Skeletal muscle tissue (tissue), 4 donors: ENCODE results near the gene EGFR. TPM values are rescaled to one million over a fixed set of nuclear protein-coding genes. Genes with fewer than 3 reads are reported as not detected.
"Not testable (repeated sequence)": the region's sequence is repeated elsewhere in the genome, so short reads cannot be mapped to it uniquely, and the experiment has no call there.

Experiments
- H3K27ac ChIP-seq: one replicate; pipeline ENCODE4 v1.7.0; 2013; ENCODE audit warnings: mild to moderate bottlenecking, low read depth, low read length, inconsistent platforms
- H3K27me3 ChIP-seq, 3 donors: one replicate each; pipeline ENCODE4 v1.7.0; 2013; ENCODE audit warnings: low read length in 3 of 3; ENCODE audit not compliant: control insufficient read depth in 3 of 3, insufficient read depth in 3 of 3
- H3K36me3 ChIP-seq, 3 donors: one replicate each; pipeline ENCODE4 v1.7.0; 2013; ENCODE audit warnings: low read length in 3 of 3; ENCODE audit not compliant: control insufficient read depth in 3 of 3, insufficient read depth in 3 of 3
- H3K4me1 ChIP-seq, 3 donors: one replicate each; pipeline ENCODE4 v1.7.0; 2013; ENCODE audit warnings: low read length in 3 of 3, mild to moderate bottlenecking in 3 of 3; ENCODE audit not compliant: control insufficient read depth in 3 of 3, insufficient read depth in 3 of 3
- H3K4me3 ChIP-seq, 3 donors: one replicate each; pipeline ENCODE4 v1.7.0; 2013; ENCODE audit warnings: low read length in 3 of 3
- H3K9ac ChIP-seq, 3 donors: one replicate each; pipeline ENCODE4 v1.7.0; 2013; ENCODE audit warnings: low read length in 3 of 3, mild to moderate bottlenecking in 3 of 3, moderate library complexity in 2 of 3, low read depth in 1 of 3
- H3K9me3 ChIP-seq, 3 donors: one replicate each; pipeline ENCODE4 v1.7.0; 2013; ENCODE audit warnings: low read length in 3 of 3; ENCODE audit not compliant: control insufficient read depth in 3 of 3
- total RNA-seq: library from RNA; depleted of rRNA; stranded (reverse); fragments of >200 nt; gene quantifications from one replicate; pipeline ENCODE4 v1.2.3, GENCODE V29; 2014
- donor health status: Osteomylitis.

The EGFR gene
- total RNA-seq, 1 donor from 2014 or later, result 17.7 TPM

DNA sequence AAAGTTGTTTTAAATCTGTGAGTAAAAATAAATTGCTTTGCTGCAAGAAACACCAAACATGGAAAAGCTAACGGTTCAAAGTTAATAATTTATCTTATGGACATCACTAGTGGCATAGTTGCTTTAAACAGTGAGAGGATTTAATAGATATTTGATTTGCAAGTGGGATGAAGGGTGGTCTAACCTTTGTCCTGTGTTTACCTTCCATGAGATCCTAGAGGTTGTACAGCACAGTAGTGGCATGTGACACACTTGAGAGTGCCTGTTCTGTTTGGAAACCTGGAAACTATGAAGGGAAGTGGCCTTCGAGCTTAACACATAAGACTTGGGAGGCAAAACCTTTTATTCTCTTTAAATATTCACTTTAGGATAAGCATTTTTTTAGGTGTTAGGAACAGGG lies 16.0 kb downstream of the EGFR start:
- Histone ChIP-seq H3K9ac (no peak overlapping the region), H3K9me3 (no peaks in the 10 kb centered on the region), H3K4me3 (no peak overlapping the region), H3K4me1 (peaks cover 0 to 5% (median 1%) of the 10 kb centered on the region in 3 donors), H3K27me3 (no peaks in the 10 kb centered on the region), H3K36me3 (peaks cover 0 to 4% (median 0%) of the 10 kb centered on the region in 3 donors), H3K27ac (no peak overlapping the region)

DNA sequence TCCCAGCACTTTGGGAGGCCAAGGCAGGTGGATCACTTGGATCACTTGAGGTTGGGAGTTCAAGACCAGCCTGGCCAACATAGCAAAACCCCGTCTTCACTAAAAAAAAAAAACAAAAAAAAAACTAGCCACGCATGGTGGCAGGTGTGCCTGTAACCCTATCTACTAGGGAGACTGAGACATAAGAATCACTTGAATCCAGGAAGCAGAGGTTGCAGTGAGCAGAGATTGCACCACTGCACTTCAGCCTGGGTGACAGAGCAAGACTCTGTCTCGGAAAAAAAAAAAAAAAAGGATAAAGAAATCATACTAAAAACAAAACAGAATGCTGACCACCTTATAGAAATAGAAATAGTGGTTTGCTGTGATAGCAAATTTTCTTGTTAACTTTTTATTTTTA lies 16.6 kb downstream of the EGFR start:
- H3K9me3 ChIP-seq, H3K4me3 ChIP-seq, H3K4me1 ChIP-seq, H3K36me3 ChIP-seq, H3K9ac ChIP-seq, H3K27me3 ChIP-seq, H3K27ac ChIP-seq: not testable (repeated sequence)

DNA sequence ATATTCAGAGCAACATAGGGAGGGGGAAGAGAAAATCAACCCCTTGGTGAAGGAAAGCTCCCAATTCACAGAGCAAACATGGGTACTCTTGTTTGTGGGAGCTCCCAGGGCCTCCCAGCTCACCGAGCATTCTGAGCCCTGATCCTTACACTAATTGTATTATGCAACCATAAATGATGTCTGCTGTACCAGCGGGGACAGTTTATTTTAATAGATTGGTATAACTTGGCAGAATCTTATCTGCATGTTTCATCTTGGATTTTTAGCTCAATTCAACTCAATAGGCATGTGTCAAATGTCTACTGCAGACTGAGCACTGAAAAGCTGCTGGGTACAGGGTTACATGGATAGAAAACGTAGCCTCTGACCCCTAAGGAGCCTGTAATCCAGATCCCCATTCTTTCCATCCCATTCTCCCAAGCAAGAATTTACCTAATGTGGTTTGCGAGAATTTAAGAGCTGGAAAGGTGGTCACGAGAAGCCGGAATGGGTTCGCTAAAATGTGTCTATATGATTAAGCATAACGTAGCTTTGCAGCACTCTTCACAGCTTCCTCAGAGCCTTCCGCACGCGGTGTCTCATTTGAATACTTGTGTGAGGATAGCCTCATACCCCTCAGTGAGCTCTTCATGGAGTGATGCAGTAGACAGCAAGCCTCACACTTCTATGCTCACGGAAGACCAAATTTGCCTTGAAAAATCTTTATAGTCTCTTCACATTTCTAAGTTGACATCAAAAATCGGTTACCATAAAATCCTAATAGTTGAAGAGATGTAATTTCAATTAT lies 18.3 kb downstream of the EGFR start:
- Histone ChIP-seq H3K36me3 (peaks cover 0 to 4% (median 0%) of the 10 kb centered on the region in 3 donors), H3K4me3 (no peak overlapping the region), H3K27ac (no peak overlapping the region), H3K4me1 (peaks cover 0 to 5% (median 0%) of the 10 kb centered on the region in 3 donors), H3K9ac (no peak overlapping the region), H3K9me3 (no peaks in the 10 kb centered on the region), H3K27me3 (no peaks in the 10 kb centered on the region)

DNA sequence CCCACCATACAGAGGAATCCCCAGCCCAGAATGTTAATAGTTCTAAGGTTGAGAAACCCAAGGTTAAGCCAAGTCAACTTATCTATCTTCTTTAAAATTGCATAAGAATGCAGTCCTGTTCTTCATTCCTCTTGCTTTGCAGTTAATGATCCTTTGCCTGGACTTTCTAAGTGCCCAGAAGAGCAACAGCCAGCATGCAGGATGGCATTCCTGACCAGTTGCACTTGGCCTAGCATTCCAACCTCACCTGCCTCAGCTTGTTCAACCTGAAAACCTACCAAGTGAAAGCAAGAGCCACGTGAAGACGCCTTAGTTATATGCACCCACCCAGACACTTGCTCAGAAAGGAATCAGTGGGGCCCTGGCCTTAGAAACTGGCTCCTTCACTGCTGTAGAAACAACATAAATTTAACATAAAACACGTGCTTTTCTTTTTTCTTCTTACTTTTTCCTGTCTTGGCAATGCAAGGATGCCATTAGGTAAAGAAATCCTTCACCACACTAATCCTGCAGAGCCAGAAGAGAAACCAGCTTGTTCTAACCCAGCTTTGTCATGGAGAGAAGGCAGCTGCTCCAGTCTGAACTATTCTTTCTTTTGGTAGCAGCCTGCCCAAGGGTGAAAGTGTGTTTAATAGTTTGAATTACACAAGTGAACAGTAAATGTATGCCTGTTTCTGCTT lies 25.0 kb downstream of the EGFR start:
- Histone ChIP-seq H3K36me3 (no peaks in the 10 kb centered on the region), H3K4me1 (peaks cover 23 to 43% (median 36%) of the 10 kb centered on the region in 3 donors), H3K9me3 (no peaks in the 10 kb centered on the region), H3K27me3 (no peaks in the 10 kb centered on the region), H3K27ac (peak overlapping the region; percentile 76), H3K4me3 (no peak overlapping the region), H3K9ac (peak overlapping the region in 1 of 3 donors; percentile 47)

DNA sequence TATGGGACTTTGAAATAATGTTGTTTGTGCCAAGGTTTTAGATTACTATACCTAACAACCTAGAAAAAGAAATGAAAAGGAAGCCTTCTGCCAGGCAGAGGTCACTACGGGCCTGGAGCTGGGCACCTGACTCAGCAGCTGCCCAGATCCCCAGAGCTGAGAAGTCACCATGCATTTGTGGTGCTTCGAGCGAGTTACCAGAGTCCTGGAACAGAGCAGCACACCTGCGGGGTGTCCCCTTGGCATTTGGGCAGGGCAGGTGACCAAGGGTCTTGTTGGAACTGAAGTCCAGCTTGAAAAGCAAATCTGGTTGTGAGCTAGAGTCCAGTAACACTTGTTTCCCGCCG lies 25.5 kb downstream of the EGFR start:
- Histone ChIP-seq H3K36me3 (no peaks in the 10 kb centered on the region), H3K9ac (peak overlapping the region in 2 of 3 donors; percentile 1 to 9), H3K27ac (peak overlapping the region; percentile 76), H3K4me3 (peak overlapping the region in 1 of 3 donors; percentile 2), H3K27me3 (no peaks in the 10 kb centered on the region), H3K9me3 (no peaks in the 10 kb centered on the region), H3K4me1 (peaks cover 24 to 47% (median 42%) of the 10 kb centered on the region in 3 donors)

DNA sequence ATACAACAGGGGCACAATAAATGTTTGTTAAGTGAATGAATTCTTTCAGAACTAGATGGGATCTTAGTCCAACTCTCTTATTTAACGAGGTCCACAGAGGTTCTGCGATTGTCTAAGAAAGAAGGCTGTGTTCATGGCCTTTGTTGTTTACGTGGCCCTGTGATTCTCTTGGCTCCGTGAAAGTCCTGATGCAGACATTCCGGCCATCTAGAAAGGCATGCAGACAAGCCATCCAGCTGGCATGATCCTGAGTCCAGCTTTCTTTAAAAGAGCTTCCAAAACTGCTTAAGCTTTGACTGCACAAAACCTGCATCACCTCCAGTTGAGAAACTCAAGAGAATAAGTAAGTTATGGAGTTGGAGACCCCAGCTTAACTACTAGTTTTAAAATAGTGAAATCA lies 26.0 kb downstream of the EGFR start:
- peak overlapping the region; percentile 76 for H3K27ac ChIP-seq
- H3K27me3 ChIP-seq, result no peaks in the 10 kb centered on the region
- peaks cover 24 to 52% (median 46%) of the 10 kb centered on the region in 3 donors for H3K4me1 ChIP-seq
- no peaks in the 10 kb centered on the region for H3K9me3 ChIP-seq
- H3K36me3 ChIP-seq, result no peaks in the 10 kb centered on the region
- H3K4me3 ChIP-seq, result peak overlapping the region in 1 of 3 donors; percentile 2
- peak overlapping the region in 2 of 3 donors; percentile 1 to 9 for H3K9ac ChIP-seq

DNA sequence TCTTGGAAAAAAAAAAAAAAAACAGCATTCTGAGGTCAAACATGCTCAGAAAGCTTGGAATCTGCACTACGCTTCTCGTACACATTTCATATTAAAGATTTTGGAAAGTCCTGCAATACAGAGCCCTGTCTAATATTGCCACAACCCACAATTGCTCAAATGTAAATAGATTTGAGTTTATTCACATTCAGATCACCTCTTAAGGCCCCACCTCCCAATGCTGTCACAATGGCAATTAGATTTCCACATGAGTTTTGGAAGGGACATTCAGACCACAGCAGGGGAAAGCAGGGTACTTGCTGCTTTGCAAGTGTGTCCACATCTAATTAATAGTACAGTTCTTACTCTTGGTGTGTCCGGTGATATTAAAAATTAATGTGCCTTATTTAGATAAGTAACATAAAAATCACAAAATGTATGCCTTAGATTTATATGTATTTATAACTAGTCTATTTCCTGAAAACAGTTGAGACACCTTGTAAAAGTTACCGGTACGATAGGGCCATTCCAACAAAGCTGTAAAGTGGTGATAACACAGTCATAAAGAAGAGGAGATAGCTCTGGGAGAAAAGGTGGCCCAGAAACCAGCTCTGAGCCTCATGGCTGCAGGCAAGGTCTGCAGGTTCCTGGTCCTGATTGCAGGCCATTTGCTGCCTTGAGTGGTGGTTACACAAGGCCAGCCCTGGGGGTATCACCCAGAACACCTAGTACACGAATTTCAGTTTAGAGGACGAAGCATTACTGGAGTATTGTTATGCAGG lies 27.9 kb downstream of the EGFR start:
- peak overlapping the region; percentile 11 for H3K27ac ChIP-seq
- no peaks in the 10 kb centered on the region for H3K27me3 ChIP-seq
- peaks cover 24 to 68% (median 48%) of the 10 kb centered on the region in 3 donors for H3K4me1 ChIP-seq
- no peaks in the 10 kb centered on the region for H3K9me3 ChIP-seq
- no peak overlapping the region for H3K9ac ChIP-seq
- H3K4me3 ChIP-seq, result no peak overlapping the region
- H3K36me3 ChIP-seq, result no peaks in the 10 kb centered on the region

DNA sequence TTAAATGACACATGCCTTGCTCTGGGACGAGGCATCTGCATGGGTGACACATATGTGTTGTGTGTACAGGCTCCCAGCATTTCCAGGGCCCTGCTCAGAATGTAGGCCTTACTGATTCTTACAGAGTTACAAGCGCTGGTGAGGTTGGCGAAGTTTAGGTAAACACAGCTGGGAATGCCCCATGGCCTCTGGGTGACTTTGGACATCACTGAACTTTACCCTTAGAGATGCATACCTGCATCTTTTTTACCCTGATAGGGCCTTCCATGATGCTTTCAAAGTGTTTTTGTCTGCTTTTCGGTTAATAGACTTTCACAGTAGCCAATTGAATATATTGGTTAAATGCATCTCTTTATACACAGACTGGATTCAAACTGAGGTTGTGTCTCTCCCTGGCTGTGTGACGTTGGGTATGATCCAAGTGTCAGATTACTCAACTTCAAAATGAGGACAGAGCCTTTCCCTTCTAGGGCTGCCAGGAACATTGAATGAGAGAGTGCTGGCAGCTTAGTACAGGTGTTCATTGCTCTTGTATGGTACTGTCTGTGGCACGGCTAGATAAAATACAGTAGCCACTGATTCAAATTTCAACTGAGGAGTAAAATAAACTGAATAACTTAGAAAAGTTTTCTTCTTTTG lies 29.5 kb downstream of the EGFR start:
- H3K9me3 ChIP-seq, result no peaks in the 10 kb centered on the region
- peaks cover 30 to 79% (median 60%) of the 10 kb centered on the region in 3 donors for H3K4me1 ChIP-seq
- H3K27ac ChIP-seq, result peak overlapping the region; percentile 41
- H3K4me3 ChIP-seq, result no peak overlapping the region
- no peaks in the 10 kb centered on the region for H3K36me3 ChIP-seq
- no peak overlapping the region for H3K9ac ChIP-seq
- H3K27me3 ChIP-seq, result no peaks in the 10 kb centered on the region

DNA sequence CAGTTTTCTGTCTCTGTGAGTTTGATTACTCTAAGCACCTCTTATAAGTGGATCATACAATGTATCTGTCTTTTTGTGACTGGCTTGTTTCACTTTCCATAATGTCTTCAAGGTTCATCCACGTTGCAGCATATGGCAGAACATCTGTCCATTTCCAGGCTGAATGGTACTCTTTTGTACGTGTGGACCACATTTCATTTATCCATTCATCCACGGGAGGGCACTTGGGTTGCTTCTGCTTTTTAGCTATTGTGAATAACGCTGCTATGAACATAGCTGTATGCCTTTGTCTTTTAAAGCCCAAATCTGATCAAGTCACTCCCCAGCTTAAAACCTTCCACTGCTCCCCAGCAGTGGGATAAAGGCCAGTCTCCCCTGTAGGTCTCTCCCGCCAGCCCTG lies 31.5 kb downstream of the EGFR start:
- H3K4me3 ChIP-seq, result no peak overlapping the region
- no peaks in the 10 kb centered on the region for H3K9me3 ChIP-seq
- H3K36me3 ChIP-seq, result no peaks in the 10 kb centered on the region
- H3K27ac ChIP-seq, result no peak overlapping the region
- no peak overlapping the region for H3K9ac ChIP-seq
- H3K4me1 ChIP-seq, result peaks cover 29 to 81% (median 59%) of the 10 kb centered on the region in 3 donors
- H3K27me3 ChIP-seq, result no peaks in the 10 kb centered on the region
